Body of pancreas (tissue), 4 donors: ENCODE measurements around the gene AGPS. TPM values are rescaled to one million over a fixed set of nuclear protein-coding genes. Genes with fewer than 3 reads are reported as not detected.

Experiments
- ATAC-seq: fragments of 150-250 bp; one replicate; pipeline ENCODE4 v1.9.1; 2016
- DNase-seq, 4 donors: peaks; one replicate each; pipeline ENCODE4 v3.0.0-alpha.2; 2019
- H3K27ac ChIP-seq, 4 donors: fragments of 200-600 bp; sonication (generic); 1 replicate in 3 of 4; 2 replicates in 1 of 4; pipeline versions ENCODE4 v1.5.1 to v1.6.1; 2016 to 2019; ENCODE audit warnings: mild to moderate bottlenecking in 1 of 4, mixed read lengths in 1 of 4, moderate library complexity in 1 of 4
- H3K27me3 ChIP-seq, 2 donors: fragments of 200-600 bp; sonication (generic); one replicate each; pipeline ENCODE4 v1.6.0; 2016; ENCODE audit warnings: mild to moderate bottlenecking in 1 of 2
- H3K36me3 ChIP-seq, 2 donors: fragments of 200-600 bp; sonication (generic); replicated peaks in 1 of 2; 2 replicates each; pipeline ENCODE4 v1.5.1; 2016; ENCODE audit warnings: low read depth in 2 of 2; ENCODE audit not compliant: insufficient read depth in 1 of 2
- H3K4me1 ChIP-seq: fragments of 200-600 bp; sonication (generic); one replicate; pipeline ENCODE4 v1.6.0; 2016
- H3K4me3 ChIP-seq, 2 donors: fragments of 200-600 bp; sonication (generic); 1 replicate in 1 of 2; 2 replicates in 1 of 2; pipeline ENCODE4 v1.5.1; 2016 to 2019
- H3K9me3 ChIP-seq, 3 donors: fragments of 200-600 bp; sonication (generic); 1 replicate in 2 of 3; 2 replicates in 1 of 3; pipeline ENCODE4 v1.5.1; 2016
- POLR2A ChIP-seq, 3 donors: fragments of 450-650 bp; IDR thresholded peaks; one replicate each; pipeline ENCODE4 v1.6.1; 2016; ENCODE audit warnings: antibody characterized with exemption in 3 of 3, mild to moderate bottlenecking in 2 of 3
- WGBS, 2 donors: methylation state at CpG; one replicate each; pipeline ENCODE4 v1.1.5; 2017; 5-methylcytosine and 5-hydroxymethylcytosine counted together
- intact Hi-C: fragments of 100-400 bp; cut with DNase I; formaldehyde crosslinking; loops from one replicate; pipeline ENCODE4 v1.15.1; 2023
- total RNA-seq, 2 donors: library from RNA; depleted of rRNA; stranded (reverse); fragments of >200 nt; gene quantifications; one replicate each; pipeline ENCODE4 v1.1.0, GENCODE V29; 2016
- TF ChIP-seq, protein P1 (sequence below), 7 experiments: fragments of 450-650 bp in 4 of 7; fragments of 200-600 bp in 3 of 7; sonication (generic) in 3 of 7; IDR thresholded peaks; one replicate each; pipeline ENCODE4 v1.5.1; 2016 to 2019; ENCODE audit warnings: antibody characterized with exemption in 7 of 7

AGPS gene
- total RNA-seq, 2 donors from 2014 or later, result 18.4 to 57.7 TPM

DNA sequence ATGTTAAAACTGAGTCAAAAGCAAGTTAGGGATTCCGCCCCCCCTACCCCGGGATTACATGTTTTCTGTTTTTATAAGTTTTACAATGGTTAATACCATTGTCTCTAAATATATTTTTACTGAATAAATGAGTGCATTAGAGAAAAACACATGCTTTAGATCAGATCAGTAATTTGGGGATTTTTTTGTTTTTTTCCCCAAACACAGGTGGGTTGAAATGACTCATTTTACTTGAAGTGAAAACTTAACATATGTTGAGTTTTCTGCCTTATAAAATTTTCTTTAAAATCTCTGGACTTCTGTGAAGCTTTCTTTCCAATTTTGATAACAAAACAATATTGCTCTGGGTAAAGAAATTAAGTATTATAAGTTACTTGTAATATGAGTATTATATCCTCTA lies 114.4 kb downstream of the AGPS start:
- ATAC-seq, result no peak
- no peak for TF ChIP-seq POLR2A (IDR thresholded peaks at IDR 0.05)
- TF ChIP-seq, protein P1, sequence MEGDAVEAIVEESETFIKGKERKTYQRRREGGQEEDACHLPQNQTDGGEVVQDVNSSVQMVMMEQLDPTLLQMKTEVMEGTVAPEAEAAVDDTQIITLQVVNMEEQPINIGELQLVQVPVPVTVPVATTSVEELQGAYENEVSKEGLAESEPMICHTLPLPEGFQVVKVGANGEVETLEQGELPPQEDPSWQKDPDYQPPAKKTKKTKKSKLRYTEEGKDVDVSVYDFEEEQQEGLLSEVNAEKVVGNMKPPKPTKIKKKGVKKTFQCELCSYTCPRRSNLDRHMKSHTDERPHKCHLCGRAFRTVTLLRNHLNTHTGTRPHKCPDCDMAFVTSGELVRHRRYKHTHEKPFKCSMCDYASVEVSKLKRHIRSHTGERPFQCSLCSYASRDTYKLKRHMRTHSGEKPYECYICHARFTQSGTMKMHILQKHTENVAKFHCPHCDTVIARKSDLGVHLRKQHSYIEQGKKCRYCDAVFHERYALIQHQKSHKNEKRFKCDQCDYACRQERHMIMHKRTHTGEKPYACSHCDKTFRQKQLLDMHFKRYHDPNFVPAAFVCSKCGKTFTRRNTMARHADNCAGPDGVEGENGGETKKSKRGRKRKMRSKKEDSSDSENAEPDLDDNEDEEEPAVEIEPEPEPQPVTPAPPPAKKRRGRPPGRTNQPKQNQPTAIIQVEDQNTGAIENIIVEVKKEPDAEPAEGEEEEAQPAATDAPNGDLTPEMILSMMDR (IDR thresholded peaks at IDR 0.05), result no peak

DNA sequence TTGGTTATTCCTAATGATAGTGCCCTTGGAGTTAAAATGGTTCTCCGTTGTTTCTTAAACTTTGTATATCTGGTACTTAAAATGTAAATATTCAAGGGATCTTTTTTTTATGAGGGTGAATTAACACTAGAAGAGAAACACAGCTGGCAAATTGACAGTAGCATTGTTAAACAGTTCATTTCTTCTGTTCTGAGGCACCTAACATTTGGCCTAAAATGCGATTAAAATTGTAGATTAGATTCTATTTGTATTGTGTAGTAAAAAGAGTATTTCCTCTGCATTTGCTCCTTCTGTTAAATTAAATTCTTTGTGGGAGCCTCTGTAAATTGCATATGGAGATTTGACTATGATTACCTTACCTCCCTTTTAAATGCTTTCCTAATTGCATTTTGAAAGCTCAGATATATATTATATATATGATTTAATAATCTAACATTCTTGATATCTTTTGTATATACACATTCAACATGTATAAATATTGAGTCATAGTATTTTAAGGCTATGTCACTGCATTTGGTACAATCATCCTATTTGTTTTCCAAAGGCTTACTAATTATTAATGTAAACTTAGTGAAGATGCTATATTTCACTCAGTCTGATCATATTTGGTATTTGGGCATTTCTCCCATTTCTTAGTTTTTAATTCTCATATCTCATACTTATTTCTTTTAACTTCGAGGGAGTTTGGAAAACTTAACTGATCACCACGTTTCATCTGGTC lies 124.4 kb downstream of the AGPS start:
- TF ChIP-seq, protein P1 (IDR thresholded peaks at IDR 0.05), result no peak
- no peak for TF ChIP-seq POLR2A (IDR thresholded peaks at IDR 0.05)
- intact Hi-C loops, result no loop called here
- Histone ChIP-seq H3K9me3 (no peaks in the 10 kb centered on the region), H3K27ac (no peak overlapping the region), H3K36me3 (peaks cover 0 to 8% of the 10 kb centered on the region in 2 donors), H3K27me3 (no peaks in the 10 kb centered on the region), H3K4me1 (no peaks in the 10 kb centered on the region), H3K4me3 (no peak overlapping the region)
- WGBS, 2 donors, result 85% methylated on average over 4 of the region's 4 CpGs
- DNase-seq, result no peak
- no peak for ATAC-seq

More for the DNA sequence above, 114.4 kb downstream of the AGPS start:
- Histone ChIP-seq H3K4me1 (no peaks in the 10 kb centered on the region), H3K36me3 (peaks cover 0 to 3% of the 10 kb centered on the region in 2 donors), H3K4me3 (no peak overlapping the region), H3K27ac (no peak overlapping the region), H3K27me3 (no peaks in the 10 kb centered on the region), H3K9me3 (no peaks in the 10 kb centered on the region)
- intact Hi-C loops, result no loop called here
- WGBS, 2 donors, result 94 to 95% methylated on average over 2 of the region's 2 CpGs
- no peak for DNase-seq

DNA sequence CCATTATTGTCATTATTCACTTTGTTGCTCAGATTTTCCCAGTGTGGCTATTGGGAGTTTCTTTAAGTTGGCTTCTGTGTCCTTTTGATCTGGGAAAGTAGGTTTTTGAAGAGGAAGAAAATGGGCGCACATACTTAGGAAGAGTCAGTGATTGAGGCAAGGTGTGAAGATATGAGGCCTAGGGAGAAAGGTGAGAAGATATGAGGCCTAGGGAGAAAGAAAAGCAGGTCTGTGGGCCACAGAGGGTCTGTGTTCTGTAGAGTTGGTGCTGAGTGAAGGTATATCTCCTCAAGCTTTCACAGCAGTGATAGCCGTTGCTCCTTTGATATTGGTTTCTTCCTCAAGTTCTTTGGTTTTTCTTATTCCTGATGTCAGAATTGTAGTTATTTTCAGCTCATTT lies 126.2 kb downstream of the AGPS start:
- TF ChIP-seq POLR2A (IDR thresholded peaks at IDR 0.05), result no peak
- TF ChIP-seq, protein P1 (IDR thresholded peaks at IDR 0.05), result no peak
- H3K27me3 ChIP-seq, result no peaks in the 10 kb centered on the region
- 93 to 98% methylated on average over 2 of the region's 2 CpGs for WGBS, 2 donors
- no peaks in the 10 kb centered on the region for H3K9me3 ChIP-seq
- peaks cover 0 to 8% of the 10 kb centered on the region in 2 donors for H3K36me3 ChIP-seq
- H3K4me3 ChIP-seq, result no peak overlapping the region
- H3K4me1 ChIP-seq, result no peaks in the 10 kb centered on the region
- ATAC-seq, result no peak
- intact Hi-C loops, result no loop called here
- no peak overlapping the region for H3K27ac ChIP-seq
- DNase-seq, result no peak

DNA sequence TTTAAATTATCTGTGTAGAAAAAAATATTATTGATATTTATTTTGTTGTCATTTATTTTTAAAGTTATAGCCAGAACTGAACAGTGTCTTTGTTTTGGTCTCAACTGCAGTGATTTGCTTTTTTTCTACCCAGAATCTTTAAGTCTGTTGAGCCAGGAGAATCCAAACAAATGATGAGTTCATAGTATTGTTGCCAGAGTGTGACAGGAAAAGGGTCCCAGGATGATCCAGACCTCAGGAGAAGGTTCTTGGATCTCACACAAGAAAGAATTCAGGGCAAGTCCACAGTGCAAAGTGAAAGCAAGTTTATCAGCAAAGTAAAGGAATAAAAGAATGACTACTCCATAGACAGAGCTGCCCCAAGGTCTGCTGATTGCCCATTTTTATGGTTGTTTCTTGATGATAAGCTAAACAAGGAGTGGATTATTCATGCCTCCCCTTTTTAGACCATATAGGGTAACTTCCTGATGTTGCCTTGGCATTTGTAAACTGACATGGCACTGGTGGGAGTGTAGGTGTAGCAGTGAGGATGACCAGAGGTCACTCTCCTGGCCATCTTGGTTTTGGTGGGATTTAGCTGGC lies 127.1 kb downstream of the AGPS start:
- Histone ChIP-seq H3K27ac (no peak overlapping the region), H3K4me1 (no peaks in the 10 kb centered on the region), H3K4me3 (no peak overlapping the region), H3K9me3 (no peaks in the 10 kb centered on the region), H3K36me3 (peaks cover 0 to 3% of the 10 kb centered on the region in 2 donors), H3K27me3 (no peaks in the 10 kb centered on the region)
- intact Hi-C loops, result no loop called here
- no peak for DNase-seq
- TF ChIP-seq, protein P1 (IDR thresholded peaks at IDR 0.05), result no peak
- TF ChIP-seq POLR2A (IDR thresholded peaks at IDR 0.05), result no peak
- ATAC-seq, result no peak

DNA sequence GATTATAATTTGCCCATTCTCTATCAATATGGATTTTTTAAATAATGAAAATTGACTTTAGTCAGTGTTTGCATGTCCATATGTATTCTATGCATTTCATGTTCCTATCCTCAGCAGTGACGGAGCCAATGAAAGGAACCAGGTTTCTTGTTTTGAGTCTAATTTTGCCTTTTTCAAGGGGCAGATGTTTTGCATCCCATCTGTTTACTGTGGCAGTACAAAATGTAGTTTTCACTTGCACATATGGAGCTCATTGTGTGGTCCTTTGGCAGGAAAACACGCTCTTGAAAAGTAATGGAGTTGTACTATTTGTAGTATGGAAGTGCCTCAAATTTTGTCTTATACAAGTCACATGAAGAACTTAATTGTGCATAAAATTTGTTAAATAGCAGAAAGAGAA lies 127.8 kb downstream of the AGPS start:
- Histone ChIP-seq H3K36me3 (peaks cover 0 to 2% of the 10 kb centered on the region in 2 donors), H3K4me3 (no peak overlapping the region), H3K27ac (no peak overlapping the region), H3K4me1 (no peaks in the 10 kb centered on the region), H3K27me3 (no peaks in the 10 kb centered on the region), H3K9me3 (no peaks in the 10 kb centered on the region)
- intact Hi-C loops, result no loop called here
- ATAC-seq, result no peak
- WGBS, 2 donors, result 92 to 94% methylated on average over 2 of the region's 2 CpGs
- TF ChIP-seq, protein P1 (IDR thresholded peaks at IDR 0.05), result no peak
- TF ChIP-seq POLR2A (IDR thresholded peaks at IDR 0.05), result no peak
- no peak for DNase-seq
